Measurements from ENCODE around the gene ATXN10. TPM values are rescaled to one million over a fixed set of nuclear protein-coding genes. Genes with fewer than 3 reads are reported as not detected.
"Not testable (repeated sequence)": the region's sequence is repeated elsewhere in the genome, so short reads cannot be mapped to it uniquely, and the experiment has no call there.

ATXN10 gene
- total RNA-seq, 6 donors from 2014 or later: 90.2 to 137 (median 110) TPM

DNA sequence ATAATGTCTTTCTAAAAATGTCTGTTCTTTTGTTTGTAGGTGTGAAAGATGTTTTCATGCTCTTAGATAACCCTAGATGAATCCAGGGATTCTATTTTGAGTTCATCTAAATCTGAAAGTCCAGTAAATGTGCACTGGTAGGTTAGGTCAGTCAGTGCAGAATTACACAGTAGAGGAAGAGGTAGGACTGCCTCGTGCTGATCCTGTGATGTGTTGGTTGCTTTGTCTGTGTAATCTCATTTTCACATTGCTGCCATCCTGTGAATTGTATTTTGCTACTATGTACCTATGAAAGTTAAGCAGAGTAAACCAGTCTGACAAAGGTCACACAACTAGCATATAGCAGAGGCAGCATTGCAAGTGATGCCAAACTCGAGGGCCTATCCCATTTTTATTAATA, 36.5 kb downstream of the ATXN10 start:
- Histone ChIP-seq H3K27me3 (no peaks in the 10 kb centered on the region), H3K36me3 (peaks cover 0 to 19% (median 5%) of the 10 kb centered on the region in 4 donors), H3K27ac (no peak overlapping the region), H3K4me3 (no peak overlapping the region), H3K4me1 (peaks cover 0 to 8% (median 7%) of the 10 kb centered on the region in 4 donors), H3K9me3 (no peaks in the 10 kb centered on the region)
- TF ChIP-seq EP300 (IDR thresholded peaks at IDR 0.05): no peak
- no peak for TF ChIP-seq POLR2AphosphoS5 (IDR thresholded peaks at IDR 0.05)
- no peak for TF ChIP-seq CTCF (IDR thresholded peaks at IDR 0.05)
- no peak for TF ChIP-seq POLR2A (IDR thresholded peaks at IDR 0.05)
- DNase-seq: no peak
- no peak for ATAC-seq (ENCODE audit: low FRiP score in 2 of 2)
- 79 to 82% methylated on average over 2 of the region's 2 CpGs for WGBS, 2 donors

DNA sequence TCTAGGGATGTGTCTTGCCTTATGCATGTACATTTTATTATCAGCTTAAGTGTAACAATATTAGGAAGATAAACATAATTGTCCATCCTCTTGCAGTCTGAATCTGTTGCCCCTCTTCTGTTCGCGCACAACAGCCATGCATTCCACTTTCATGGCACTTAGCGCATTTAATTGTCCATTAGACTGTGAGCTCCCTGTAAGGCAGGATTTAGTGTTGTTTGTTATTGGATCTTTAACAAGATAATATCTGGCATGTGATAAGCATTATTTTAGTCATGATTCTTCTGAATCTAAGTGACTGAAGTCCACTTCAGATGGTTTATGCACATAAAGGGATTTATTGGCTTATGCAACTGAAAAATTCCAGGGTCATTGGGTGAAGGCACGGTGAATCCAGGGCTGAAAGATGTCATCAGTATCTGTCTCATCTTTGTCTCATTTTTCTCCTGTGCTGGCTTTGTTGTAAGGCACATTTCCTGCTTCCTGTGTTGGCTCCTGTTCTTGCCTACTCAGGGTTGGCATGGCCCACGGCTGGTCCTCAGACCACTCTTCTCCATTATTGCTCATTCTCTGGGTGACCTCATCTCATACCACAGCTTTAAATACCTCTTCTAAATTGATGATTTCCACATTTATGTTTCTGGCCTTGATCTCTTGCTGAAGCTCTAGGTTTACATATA, 37.6 kb downstream of the ATXN10 start:
- H3K27ac ChIP-seq: no peak overlapping the region
- H3K36me3 ChIP-seq: peaks cover 0 to 9% (median 2%) of the 10 kb centered on the region in 4 donors
- DNase-seq (no peak), ATAC-seq (ENCODE audit: low FRiP score in 2 of 2) (peak in 1 of 2 donors; percentile 42)
- TF ChIP-seq EP300 (IDR thresholded peaks at IDR 0.05) (no peak), POLR2A (IDR thresholded peaks at IDR 0.05) (no peak), POLR2AphosphoS5 (IDR thresholded peaks at IDR 0.05) (no peak), CTCF (IDR thresholded peaks at IDR 0.05) (no peak)
- WGBS, 2 donors: 59 to 65% methylated on average over 5 of the region's 5 CpGs
- H3K4me3 ChIP-seq: no peak overlapping the region
- H3K4me1 ChIP-seq: peaks cover 0 to 8% (median 7%) of the 10 kb centered on the region in 4 donors
- no peaks in the 10 kb centered on the region for H3K9me3 ChIP-seq
- no peaks in the 10 kb centered on the region for H3K27me3 ChIP-seq

DNA sequence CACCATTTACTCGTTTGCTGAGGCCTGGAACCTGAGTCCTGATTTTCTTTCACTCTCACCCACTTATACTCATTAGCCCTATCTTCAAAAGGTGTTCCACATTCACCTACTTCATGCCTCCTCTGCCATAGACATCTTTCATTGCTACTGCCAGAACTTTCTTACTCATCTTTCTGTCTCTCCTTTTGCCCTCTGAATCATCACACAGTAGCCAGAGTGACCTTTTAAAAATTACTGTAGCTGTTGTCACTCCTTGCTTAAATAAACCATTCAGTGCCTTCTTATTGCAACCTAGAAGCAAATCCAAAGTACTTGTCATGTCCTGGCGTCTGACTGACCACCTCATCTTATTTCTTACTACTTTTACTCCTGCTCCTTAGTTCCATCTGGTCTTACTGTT, 38.2 kb downstream of the ATXN10 start:
- Histone ChIP-seq H3K4me1 (peaks cover 0 to 8% (median 7%) of the 10 kb centered on the region in 4 donors), H3K36me3 (peaks cover 0 to 11% (median 2%) of the 10 kb centered on the region in 4 donors), H3K4me3 (no peak overlapping the region), H3K9me3 (no peaks in the 10 kb centered on the region), H3K27ac (no peak overlapping the region), H3K27me3 (no peaks in the 10 kb centered on the region)
- ATAC-seq (ENCODE audit: low FRiP score in 2 of 2) (no peak), DNase-seq (no peak)
- 77 to 78% methylated on average over 2 of the region's 2 CpGs for WGBS, 2 donors
- no peak for TF ChIP-seq CTCF (IDR thresholded peaks at IDR 0.05)
- TF ChIP-seq EP300 (IDR thresholded peaks at IDR 0.05): no peak
- no peak for TF ChIP-seq POLR2A (IDR thresholded peaks at IDR 0.05)
- no peak for TF ChIP-seq POLR2AphosphoS5 (IDR thresholded peaks at IDR 0.05)

GRCh38 chr22:45710469-45710868, 38.8 kb downstream of the ATXN10 start:
- H3K27ac ChIP-seq: no peak overlapping the region
- H3K9me3 ChIP-seq: no peaks in the 10 kb centered on the region
- peaks cover 0 to 8% (median 7%) of the 10 kb centered on the region in 4 donors for H3K4me1 ChIP-seq
- no peaks in the 10 kb centered on the region for H3K27me3 ChIP-seq
- H3K36me3 ChIP-seq: peaks cover 0 to 15% (median 1%) of the 10 kb centered on the region in 4 donors
- ATAC-seq (ENCODE audit: low FRiP score in 2 of 2): no peak
- no peak overlapping the region for H3K4me3 ChIP-seq
- no peak for TF ChIP-seq POLR2A (IDR thresholded peaks at IDR 0.05)
- no peak for TF ChIP-seq EP300 (IDR thresholded peaks at IDR 0.05)
- no peak for TF ChIP-seq POLR2AphosphoS5 (IDR thresholded peaks at IDR 0.05)
- no peak for TF ChIP-seq CTCF (IDR thresholded peaks at IDR 0.05)
- WGBS, 2 donors: 75 to 85% methylated on average over 3 of the region's 3 CpGs
- DNase-seq: no peak

GRCh38 chr22:45714390-45714789, 42.8 kb downstream of the ATXN10 start:
- not testable (repeated sequence) for H3K4me1 ChIP-seq; H3K27ac ChIP-seq; H3K27me3 ChIP-seq; H3K9me3 ChIP-seq; ATAC-seq (ENCODE audit: low FRiP score in 2 of 2); DNase-seq; H3K4me3 ChIP-seq
- H3K36me3 ChIP-seq: peaks cover 0 to 26% (median 3%) of the 10 kb centered on the region in 4 donors
- WGBS, 2 donors: 96 to 98% methylated on average over 4 of the region's 4 CpGs
